Smooth muscle cell (in vitro differentiated cells): ENCODE measurements around the gene LZTS3. TPM values are rescaled to one million over a fixed set of nuclear protein-coding genes. Genes with fewer than 3 reads are reported as not detected.
A peak's percentile ranks its signal among the peaks of the same experiment; 100 is the strongest.

Experiments used
- DNase-seq: peaks from one replicate; lab custom pipeline; 2025; ENCODE audit not compliant: unreplicated experiment; lab: John Stamatoyannopoulos, UW
- H2AFZ ChIP-seq: fragments of 200-600 bp; sonication (generic); 2 replicates; pipeline ENCODE4 v1.6.0; 2016; ENCODE audit warnings: antibody characterized with exemption, low read depth, mild to moderate bottlenecking
- H3F3A ChIP-seq: fragments of 200-600 bp; sonication (generic); 2 replicates; pipeline ENCODE4 v1.6.0; 2017; ENCODE audit warnings: antibody characterized with exemption, low read depth
- H3K27ac ChIP-seq: fragments of 200-600 bp; sonication (generic); 2 replicates; pipeline ENCODE4 v1.5.1; 2016; ENCODE audit warnings: low read depth, mild to moderate bottlenecking
- H3K27me3 ChIP-seq: fragments of 200-600 bp; sonication (generic); 2 replicates; pipeline ENCODE4 v1.6.1; 2016; ENCODE audit warnings: low read depth, mild to moderate bottlenecking
- H3K36me3 ChIP-seq: fragments of 200-600 bp; sonication (generic); 2 replicates; pipeline ENCODE4 v1.5.1; 2016; ENCODE audit warnings: low read depth
- H3K4me1 ChIP-seq: fragments of 200-600 bp; sonication (generic); 2 replicates; pipeline ENCODE4 v1.5.1; 2016; ENCODE audit warnings: low read depth
- H3K4me2 ChIP-seq: fragments of 200-600 bp; sonication (generic); 2 replicates; pipeline ENCODE4 v1.6.0; 2016; ENCODE audit warnings: mild to moderate bottlenecking
- H3K4me3 ChIP-seq: fragments of 200-600 bp; sonication (generic); 2 replicates; pipeline ENCODE4 v1.5.1; 2016; ENCODE audit warnings: mild to moderate bottlenecking
- H3K79me2 ChIP-seq: fragments of 200-600 bp; sonication (generic); 2 replicates; pipeline ENCODE4 v1.6.0; 2016; ENCODE audit warnings: low read depth, mild to moderate bottlenecking
- H3K9ac ChIP-seq: fragments of 200-600 bp; sonication (generic); 2 replicates; pipeline ENCODE4 v1.6.0; 2016; ENCODE audit warnings: low read depth
- H3K9me3 ChIP-seq: fragments of 200-600 bp; sonication (generic); replicated peaks from 2 replicates; pipeline ENCODE4 v1.5.1; 2016; ENCODE audit warnings: low read depth
- H4K20me1 ChIP-seq: fragments of 200-600 bp; sonication (generic); 2 replicates; pipeline ENCODE4 v1.6.0; 2016; ENCODE audit warnings: low read depth
- CTCF ChIP-seq: fragments of 200-600 bp; sonication (generic); IDR thresholded peaks from 2 replicates; pipeline ENCODE4 v1.5.1; 2017; ENCODE audit warnings: borderline replicate concordance, mild to moderate bottlenecking, antibody characterized with exemption; ENCODE audit not compliant: insufficient read depth, poor library complexity, severe bottlenecking
- WGBS: methylation state at CpG from one replicate; pipeline ENCODE4 v1.1.7; 2016; ENCODE audit warnings: low lambda C conversion rate; 5-methylcytosine and 5-hydroxymethylcytosine counted together
- polyA plus RNA-seq: library from polyadenylated mRNA; unstranded; fragments of >200 nt; fragmentation: Nextera tagmentation; extraction: Ambion mirVana; gene quantifications from 2 replicates; pipeline ENCODE4 v1.2.1, GENCODE V29; 2016
- total RNA-seq: library from RNA; depleted of rRNA; stranded (reverse); fragments of >200 nt; gene quantifications from 2 replicates; pipeline ENCODE4 v1.2.3, GENCODE V29; 2014

LZTS3 gene
- total and polyA plus RNA-seq, 2 experiments from 2014 or later = 6.1 to 6.9 TPM

- no peaks in the 10 kb centered on the region for H3K9me3 ChIP-seq
- no peak for DNase-seq
- peaks cover 4% of the 10 kb centered on the region for H3K79me2 ChIP-seq
- no peak overlapping the region for H3K9ac ChIP-seq
- no peak overlapping the region for H3K27ac ChIP-seq
- no peak for TF ChIP-seq CTCF
- H2AFZ ChIP-seq = no peak overlapping the region
- WGBS = 67% methylated on average over 9 of the region's 9 CpGs
- H3K36me3 ChIP-seq = peaks cover 10% of the 10 kb centered on the region
- peak overlapping the region; percentile 86 for H3K4me3 ChIP-seq
- no peaks in the 10 kb centered on the region for H3K4me1 ChIP-seq
- H4K20me1 ChIP-seq = no peaks in the 10 kb centered on the region
- no peaks in the 10 kb centered on the region for H3K27me3 ChIP-seq
- H3F3A ChIP-seq = no peaks in the 10 kb centered on the region
- peak overlapping the region; percentile 90 for H3K4me2 ChIP-seq
Observed at GRCh38 chr20:3202965-3203314, 29.6 kb upstream of the LZTS3 start.

- TF ChIP-seq CTCF = no peak
- WGBS = 97% methylated on average over 27 of the region's 27 CpGs
- H2AFZ ChIP-seq = no peak overlapping the region
- no peaks in the 10 kb centered on the region for H4K20me1 ChIP-seq
- no peaks in the 10 kb centered on the region for H3K9me3 ChIP-seq
- H3K4me2 ChIP-seq = no peak overlapping the region
- no peak overlapping the region for H3K27ac ChIP-seq
- peaks cover 10% of the 10 kb centered on the region for H3K36me3 ChIP-seq
- H3K27me3 ChIP-seq = no peaks in the 10 kb centered on the region
- no peak for DNase-seq
- H3K9ac ChIP-seq = no peak overlapping the region
- H3K79me2 ChIP-seq = peaks cover 4% of the 10 kb centered on the region
- no peak overlapping the region for H3K4me3 ChIP-seq
- H3F3A ChIP-seq = no peaks in the 10 kb centered on the region
- H3K4me1 ChIP-seq = no peaks in the 10 kb centered on the region
Observed at GRCh38 chr20:3199976-3200755, 26.8 kb upstream of the LZTS3 start.

- 84% methylated on average over 2 of the region's 2 CpGs for WGBS
- peaks cover 10% of the 10 kb centered on the region for H3K36me3 ChIP-seq
- H3K9ac ChIP-seq = no peak overlapping the region
- no peaks in the 10 kb centered on the region for H3F3A ChIP-seq
- no peaks in the 10 kb centered on the region for H3K4me1 ChIP-seq
- H3K79me2 ChIP-seq = peaks cover 4% of the 10 kb centered on the region
- H3K4me3 ChIP-seq = no peak overlapping the region
- no peak for DNase-seq
- H3K27ac ChIP-seq = no peak overlapping the region
- H4K20me1 ChIP-seq = no peaks in the 10 kb centered on the region
- H3K4me2 ChIP-seq = no peak overlapping the region
- H2AFZ ChIP-seq = no peak overlapping the region
- no peaks in the 10 kb centered on the region for H3K9me3 ChIP-seq
- H3K27me3 ChIP-seq = no peaks in the 10 kb centered on the region
- TF ChIP-seq CTCF = no peak
Observed at GRCh38 chr20:3199206-3199605, 25.9 kb upstream of the LZTS3 start.
